GM12891 (cell line): ENCODE data around the gene HMG20B.

Experiments
- PAX5 ChIP-seq: IDR thresholded peaks from 2 replicates; pipeline ENCODE4 v1.6.1; 2011; ENCODE audit warnings: low read length, moderate library complexity, mild to moderate bottlenecking; ENCODE audit not compliant: insufficient read depth, severe bottlenecking
- POLR2A ChIP-seq: IDR thresholded peaks from 2 replicates; pipeline ENCODE4 v1.6.1; 2011; ENCODE audit warnings: low read depth, low read length, control low read depth
- POLR2AphosphoS5 ChIP-seq: IDR thresholded peaks from 2 replicates; pipeline ENCODE4 v1.6.1; 2011; ENCODE audit warnings: low read depth, low read length, control low read depth
- SPI1 ChIP-seq: IDR thresholded peaks from 2 replicates; pipeline ENCODE4 v1.6.1; 2011; ENCODE audit warnings: low read depth, low read length, control low read depth
- TAF1 ChIP-seq: IDR thresholded peaks from 2 replicates; pipeline ENCODE4 v1.6.1; 2011; ENCODE audit warnings: low read depth, low read length, control low read depth

DNA sequence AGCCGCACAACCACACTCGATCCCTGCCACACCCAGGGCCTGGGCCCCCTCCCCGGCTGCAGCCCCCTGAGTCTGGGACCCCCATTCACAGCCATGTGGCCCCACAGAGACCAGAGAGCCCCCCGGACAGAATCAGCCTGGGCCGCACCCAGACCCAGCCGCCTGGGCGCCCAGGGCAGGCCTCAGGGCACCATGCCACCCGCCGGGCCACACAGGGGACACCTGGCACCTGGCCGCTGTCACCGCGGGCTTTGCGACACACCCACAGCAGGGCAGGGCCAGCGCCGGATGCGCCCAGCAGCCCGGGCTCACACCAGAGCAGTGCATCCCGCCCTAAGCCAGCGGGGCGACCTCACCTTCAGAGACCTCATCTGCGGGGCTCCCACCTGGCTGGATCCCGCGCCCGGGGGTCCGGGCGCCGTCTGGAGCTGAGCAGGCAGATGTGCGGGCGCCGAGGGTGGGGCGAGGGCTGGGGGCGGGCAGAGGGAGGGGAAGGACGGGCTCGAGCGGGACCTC, 33.5 kb downstream of the HMG20B start:
- no peak for TF ChIP-seq POLR2A
- TF ChIP-seq POLR2AphosphoS5: no peak
- TF ChIP-seq TAF1: no peak
- no peak for TF ChIP-seq PAX5
- no peak for TF ChIP-seq SPI1
